WTC11 (cell line): Measurements from ENCODE around the gene ALG6.

Source experiments
- ATF2 ChIP-seq: sonication (generic); formaldehyde crosslinking; IDR thresholded peaks from 2 replicates; pipeline ENCODE4 v1.8.1; 2022; ENCODE audit warnings: low read depth, missing genetic modification reagents, borderline replicate concordance
- CREB1 ChIP-seq: sonication (generic); formaldehyde crosslinking; IDR thresholded peaks from 2 replicates; pipeline ENCODE4 v1.8.0; 2023; ENCODE audit warnings: mild to moderate bottlenecking, missing genetic modification reagents
- CTCF ChIP-seq: fragments of 200-600 bp; IDR thresholded peaks from 2 replicates; pipeline ENCODE4 v1.8.0; 2022; ENCODE audit warnings: antibody characterized with exemption
- PRDM15 ChIP-seq: sonication (generic); formaldehyde crosslinking; IDR thresholded peaks from 2 replicates; pipeline ENCODE4 v1.8.0; 2022; ENCODE audit warnings: missing genetic modification reagents
- TEAD4 ChIP-seq: sonication (generic); formaldehyde crosslinking; IDR thresholded peaks from 2 replicates; pipeline ENCODE4 v1.8.0; 2022; ENCODE audit warnings: mild to moderate bottlenecking, missing genetic modification reagents
- USF2 ChIP-seq: sonication (generic); formaldehyde crosslinking; IDR thresholded peaks from 2 replicates; pipeline ENCODE4 v1.8.1; 2023; ENCODE audit warnings: mild to moderate bottlenecking, missing genetic modification reagents, moderate library complexity
- ZNF121 ChIP-seq: sonication (generic); formaldehyde crosslinking; IDR thresholded peaks from 2 replicates; pipeline ENCODE4 v1.8.0; 2023; ENCODE audit warnings: missing genetic modification reagents
- ZNF416 ChIP-seq: fragments of 250-450 bp; sonication (Bioruptor Pico); IDR thresholded peaks from 2 replicates; pipeline ENCODE4 v1.9.0; 2021; ENCODE audit warnings: mild to moderate bottlenecking, inconsistent platforms

- no peak for TF ChIP-seq ZNF121 (CRISPR knock-in tag)
- TF ChIP-seq CREB1 (CRISPR knock-in tag) = no peak
- TF ChIP-seq CTCF = no peak
- TF ChIP-seq ATF2 = no peak
- no peak for TF ChIP-seq USF2 (CRISPR knock-in tag)
- no peak for TF ChIP-seq TEAD4 (CRISPR knock-in tag)
- TF ChIP-seq PRDM15 (CRISPR knock-in tag) = no peak
- no peak for TF ChIP-seq ZNF416 (CRISPR knock-in tag)
These were observed 119.2 kb downstream of the ALG6 start for GRCh38 chr1:63486629-63487028.
